Transverse colon (tissue), 4 donors: ENCODE results near the gene CELA2A.

Source experiments
- EP300 ChIP-seq: sonication (generic); formaldehyde crosslinking; IDR thresholded peaks from one replicate; pipeline ENCODE4 v1.6.1; 2017; ENCODE audit warnings: antibody characterized with exemption, low read depth
- POLR2A ChIP-seq: fragments of 450-650 bp; IDR thresholded peaks from one replicate; pipeline ENCODE4 v1.6.1; 2016; ENCODE audit warnings: antibody characterized with exemption, mild to moderate bottlenecking, moderate library complexity
- POLR2AphosphoS5 ChIP-seq, 3 donors: sonication (generic); formaldehyde crosslinking; IDR thresholded peaks; one replicate each; pipeline ENCODE4 v1.6.1; 2016; ENCODE audit warnings: antibody characterized with exemption in 3 of 3
- TF ChIP-seq, protein P1 (sequence below), 5 experiments: fragments of 200-600 bp in 3 of 5; fragments of 450-650 bp in 2 of 5; sonication (generic) in 3 of 5; IDR thresholded peaks; 1 replicate in 2 of 5; 2 replicates in 3 of 5; pipeline ENCODE4 v1.5.1; 2016 to 2017; ENCODE audit warnings: antibody characterized with exemption in 5 of 5, inconsistent platforms in 3 of 5, mild to moderate bottlenecking in 2 of 5, moderate library complexity in 1 of 5

GRCh38 chr1:15510611-15511405 is 54.3 kb downstream of the CELA2A start:
- TF ChIP-seq, protein P1, sequence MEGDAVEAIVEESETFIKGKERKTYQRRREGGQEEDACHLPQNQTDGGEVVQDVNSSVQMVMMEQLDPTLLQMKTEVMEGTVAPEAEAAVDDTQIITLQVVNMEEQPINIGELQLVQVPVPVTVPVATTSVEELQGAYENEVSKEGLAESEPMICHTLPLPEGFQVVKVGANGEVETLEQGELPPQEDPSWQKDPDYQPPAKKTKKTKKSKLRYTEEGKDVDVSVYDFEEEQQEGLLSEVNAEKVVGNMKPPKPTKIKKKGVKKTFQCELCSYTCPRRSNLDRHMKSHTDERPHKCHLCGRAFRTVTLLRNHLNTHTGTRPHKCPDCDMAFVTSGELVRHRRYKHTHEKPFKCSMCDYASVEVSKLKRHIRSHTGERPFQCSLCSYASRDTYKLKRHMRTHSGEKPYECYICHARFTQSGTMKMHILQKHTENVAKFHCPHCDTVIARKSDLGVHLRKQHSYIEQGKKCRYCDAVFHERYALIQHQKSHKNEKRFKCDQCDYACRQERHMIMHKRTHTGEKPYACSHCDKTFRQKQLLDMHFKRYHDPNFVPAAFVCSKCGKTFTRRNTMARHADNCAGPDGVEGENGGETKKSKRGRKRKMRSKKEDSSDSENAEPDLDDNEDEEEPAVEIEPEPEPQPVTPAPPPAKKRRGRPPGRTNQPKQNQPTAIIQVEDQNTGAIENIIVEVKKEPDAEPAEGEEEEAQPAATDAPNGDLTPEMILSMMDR (IDR thresholded peaks at IDR 0.05) = no peak
- TF ChIP-seq POLR2A (no peak), POLR2AphosphoS5 (IDR thresholded peaks at IDR 0.05) (no peak), EP300 (no peak)
